GM23338 (cell line): ENCODE measurements around the gene ALX1. TPM values are rescaled to one million over a fixed set of nuclear protein-coding genes. Genes with fewer than 3 reads are reported as not detected.

ENCODE experiments used
- ATAC-seq: fragments of 200-7000 bp; cut with Tn5 transposase; 3 replicates; pipeline ENCODE4 v1.9.1; 2020
- DNase-seq: peaks from one replicate; pipeline ENCODE4 v3.0.0-alpha.2; 2015; ENCODE audit warnings: low spot score
- H2AFZ ChIP-seq: fragments of 200-600 bp; sonication (generic); 2 replicates; pipeline ENCODE4 v1.8.0; 2016; ENCODE audit warnings: antibody characterized with exemption, mild to moderate bottlenecking, moderate library complexity
- H3F3A ChIP-seq: fragments of 200-600 bp; sonication (generic); replicated peaks from 2 replicates; pipeline ENCODE4 v1.8.0; 2017; ENCODE audit warnings: antibody characterized with exemption, mixed run types, low read depth
- H3K27ac ChIP-seq: fragments of 200-600 bp; sonication (generic); 2 replicates; pipeline ENCODE4 v1.6.1; 2016; ENCODE audit warnings: low read depth
- H3K27me3 ChIP-seq: fragments of 200-600 bp; sonication (generic); 2 replicates; pipeline ENCODE4 v1.8.0; 2016; ENCODE audit warnings: mild to moderate bottlenecking, mixed run types, moderate library complexity; ENCODE audit not compliant: insufficient read depth
- H3K36me3 ChIP-seq: fragments of 200-600 bp; sonication (generic); 2 replicates; pipeline ENCODE4 v1.8.0; 2016; ENCODE audit warnings: mild to moderate bottlenecking; ENCODE audit not compliant: insufficient read depth
- H3K4me1 ChIP-seq: fragments of 200-600 bp; sonication (generic); 2 replicates; pipeline ENCODE4 v1.8.0; 2016; ENCODE audit warnings: mild to moderate bottlenecking, moderate library complexity; ENCODE audit not compliant: insufficient read depth
- H3K4me2 ChIP-seq: fragments of 200-600 bp; sonication (generic); 2 replicates; pipeline ENCODE4 v1.7.1; 2017; ENCODE audit warnings: mixed run types
- H3K4me3 ChIP-seq: fragments of 200-600 bp; sonication (generic); 2 replicates; pipeline ENCODE4 v1.6.1; 2016; ENCODE audit warnings: mixed run types
- H3K79me2 ChIP-seq: fragments of 200-600 bp; sonication (generic); replicated peaks from 2 replicates; pipeline ENCODE4 v1.8.0; 2017; ENCODE audit warnings: mild to moderate bottlenecking; ENCODE audit not compliant: insufficient read depth
- H3K9me2 ChIP-seq: fragments of 200-600 bp; sonication (generic); 2 replicates; pipeline ENCODE4 v1.8.0; 2017; ENCODE audit not compliant: insufficient read depth
- H4K20me1 ChIP-seq: fragments of 200-600 bp; sonication (generic); replicated peaks from 2 replicates; pipeline ENCODE4 v1.8.0; 2017; ENCODE audit warnings: mild to moderate bottlenecking; ENCODE audit not compliant: insufficient read depth
- H3K27ac Mint-ChIP-seq: 2 replicates; pipeline ENCODE4 v1.8.0; 2020; ENCODE audit warnings: inconsistent platforms, mild to moderate bottlenecking, moderate library complexity, mixed read lengths
- H3K27me3 Mint-ChIP-seq: 3 replicates; pipeline ENCODE4 v1.8.0; 2022; ENCODE audit warnings: low read depth, mild to moderate bottlenecking, moderate library complexity, mixed read lengths, inconsistent platforms; ENCODE audit not compliant: insufficient read depth, poor library complexity
- H3K36me3 Mint-ChIP-seq: 3 replicates; pipeline ENCODE4 v1.8.0; 2021; ENCODE audit warnings: low read depth, mild to moderate bottlenecking, inconsistent platforms, moderate library complexity, mixed read lengths
- H3K4me1 Mint-ChIP-seq: 3 replicates; pipeline ENCODE4 v1.8.0; 2020; ENCODE audit warnings: mild to moderate bottlenecking, inconsistent platforms, mixed read lengths
- H3K4me3 Mint-ChIP-seq: 3 replicates; pipeline ENCODE4 v1.8.0; 2021; ENCODE audit warnings: moderate library complexity, mild to moderate bottlenecking, inconsistent platforms, mixed read lengths
- H3K9me3 Mint-ChIP-seq: 3 replicates; pipeline ENCODE4 v1.8.0; 2020; ENCODE audit warnings: moderate library complexity, mild to moderate bottlenecking, inconsistent platforms, mixed read lengths
- CREB1 ChIP-seq: fragments of 250-450 bp; sonication (Bioruptor Pico); IDR thresholded peaks from 2 replicates; pipeline ENCODE4 v1.5.0; 2020; ENCODE audit warnings: low read depth, mild to moderate bottlenecking, moderate library complexity
- CTCF ChIP-seq, 2 experiments: fragments of 200-600 bp in 1 of 2; sonication (generic) in 1 of 2; conservative IDR thresholded peaks; 2 replicates each; pipeline versions ENCODE4 v1.5.1 to v1.6.1; 2016 to 2017; ENCODE audit warnings: antibody characterized with exemption in 2 of 2, low read depth in 2 of 2, mild to moderate bottlenecking in 2 of 2, moderate library complexity in 1 of 2
- ETS1 ChIP-seq: IDR thresholded peaks from 2 replicates; pipeline ENCODE4 v1.6.1; 2016; ENCODE audit warnings: antibody characterized with exemption
- EZH2 ChIP-seq: fragments of 200-600 bp; sonication (generic); IDR thresholded peaks from one replicate; pipeline ENCODE4 v1.8.0; 2017; ENCODE audit warnings: antibody characterized with exemption, mild to moderate bottlenecking, low read depth; ENCODE audit not compliant: unreplicated experiment
- EZH2phosphoT487 ChIP-seq: fragments of 200-600 bp; sonication (generic); IDR thresholded peaks from one replicate; pipeline ENCODE4 v1.8.1; 2018; ENCODE audit warnings: antibody characterized with exemption; ENCODE audit not compliant: unreplicated experiment
- JUNB ChIP-seq: IDR thresholded peaks from one replicate; pipeline ENCODE4 v1.6.1; 2016; ENCODE audit warnings: antibody characterized with exemption; ENCODE audit not compliant: unreplicated experiment
- NANOG ChIP-seq: IDR thresholded peaks from 2 replicates; pipeline ENCODE4 v1.6.1; 2016; ENCODE audit warnings: antibody characterized with exemption, borderline replicate concordance
- POLR2AphosphoS5 ChIP-seq: IDR thresholded peaks from 2 replicates; pipeline ENCODE4 v1.6.1; 2016; ENCODE audit warnings: antibody characterized with exemption, low read depth
- REST ChIP-seq: IDR thresholded peaks from one replicate; pipeline ENCODE4 v1.6.1; 2018; ENCODE audit warnings: antibody characterized with exemption; ENCODE audit not compliant: unreplicated experiment
- STAT1 ChIP-seq: IDR thresholded peaks from one replicate; pipeline ENCODE4 v1.6.1; 2016; ENCODE audit warnings: antibody characterized with exemption; ENCODE audit not compliant: unreplicated experiment
- ZNF114 ChIP-seq: fragments of 250-450 bp; sonication (Bioruptor Pico); IDR thresholded peaks from 2 replicates; pipeline ENCODE4 v1.5.0; 2020; ENCODE audit warnings: mild to moderate bottlenecking, moderate library complexity
- polyA plus RNA-seq: library from polyadenylated mRNA; unstranded; fragments of >200 nt; fragmentation: Nextera tagmentation; extraction: Ambion mirVana; gene quantifications from 2 replicates; pipeline ENCODE4 v1.2.1, GENCODE V29; 2016
- total RNA-seq: library from RNA; depleted of rRNA; stranded (reverse); fragments of >200 nt; shearing (Covaris generic); gene quantifications from 2 replicates; pipeline ENCODE4 v1.2.3, GENCODE V29; 2014

The ALX1 gene
- total and polyA plus RNA-seq, 2 experiments from 2014 or later, result 0.49 to 1.1 TPM

DNA sequence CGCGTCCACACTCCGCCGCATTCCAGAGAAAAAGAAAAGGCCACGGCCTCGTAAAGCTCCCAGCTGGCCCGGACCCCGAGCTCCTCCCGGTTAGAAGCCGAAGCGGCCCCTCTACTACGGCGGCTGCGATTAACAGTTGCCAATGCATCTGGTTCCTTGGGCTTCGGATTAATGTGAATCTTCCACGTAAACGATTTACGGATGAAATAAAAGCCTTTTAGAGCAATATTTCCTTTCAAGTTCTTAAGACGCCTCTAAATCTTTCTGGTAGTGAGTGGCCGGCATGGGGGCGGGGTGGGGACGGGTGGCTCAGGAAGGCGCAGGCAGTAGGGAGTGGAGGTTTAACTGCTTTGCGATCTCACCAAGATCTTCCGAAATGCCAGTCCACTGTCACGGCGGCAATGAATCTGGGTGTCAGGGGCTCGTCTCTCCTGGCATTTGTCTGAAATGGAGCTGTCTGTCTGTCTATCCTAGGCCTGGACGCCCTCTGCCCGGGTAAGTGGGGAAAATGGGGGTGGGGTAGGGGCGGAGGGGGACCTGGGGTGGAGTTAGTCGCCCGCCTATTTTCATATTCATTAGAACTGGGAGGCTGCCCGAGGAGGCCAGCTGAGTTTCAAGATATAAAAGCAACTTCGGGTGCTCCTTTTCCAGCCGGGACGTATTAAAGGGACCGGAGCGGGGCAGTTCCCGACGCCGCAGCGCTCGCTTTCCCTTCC lies 413 bp upstream of the ALX1 start:
- no peak overlapping the region for H3K27ac ChIP-seq
- no peaks in the 10 kb centered on the region for H3K36me3 ChIP-seq
- H3K4me3 ChIP-seq, result peak overlapping the region; percentile 86
- peak; percentile 85 for DNase-seq
- no peaks in the 10 kb centered on the region for H3K79me2 ChIP-seq
- H3K9me3 Mint-ChIP-seq, result no peaks in the 10 kb centered on the region
- peaks cover 13% of the 10 kb centered on the region; the same call in 1 of the 2 replicates for H4K20me1 ChIP-seq
- peaks cover 29% of the 10 kb centered on the region for H3K4me1 Mint-ChIP-seq
- H3K4me2 ChIP-seq, result peak overlapping the region; percentile 83
- H3K36me3 Mint-ChIP-seq, result no peaks in the 10 kb centered on the region
- peaks cover 73% of the 10 kb centered on the region for H3K27me3 ChIP-seq
- peak overlapping the region; percentile 90 for H2AFZ ChIP-seq
- no peak overlapping the region for H3K27ac Mint-ChIP-seq
- peak overlapping the region; percentile 97 for H3K4me3 Mint-ChIP-seq
- peaks cover 65% of the 10 kb centered on the region for H3K27me3 Mint-ChIP-seq
- H3K9me2 ChIP-seq, result no peaks in the 10 kb centered on the region
- peak; percentile 18 for ATAC-seq
- peaks cover 53% of the 10 kb centered on the region for H3K4me1 ChIP-seq
- no peaks in the 10 kb centered on the region for H3F3A ChIP-seq
- TF ChIP-seq EZH2phosphoT487, result peak; percentile 69
- no peak for TF ChIP-seq CREB1

DNA sequence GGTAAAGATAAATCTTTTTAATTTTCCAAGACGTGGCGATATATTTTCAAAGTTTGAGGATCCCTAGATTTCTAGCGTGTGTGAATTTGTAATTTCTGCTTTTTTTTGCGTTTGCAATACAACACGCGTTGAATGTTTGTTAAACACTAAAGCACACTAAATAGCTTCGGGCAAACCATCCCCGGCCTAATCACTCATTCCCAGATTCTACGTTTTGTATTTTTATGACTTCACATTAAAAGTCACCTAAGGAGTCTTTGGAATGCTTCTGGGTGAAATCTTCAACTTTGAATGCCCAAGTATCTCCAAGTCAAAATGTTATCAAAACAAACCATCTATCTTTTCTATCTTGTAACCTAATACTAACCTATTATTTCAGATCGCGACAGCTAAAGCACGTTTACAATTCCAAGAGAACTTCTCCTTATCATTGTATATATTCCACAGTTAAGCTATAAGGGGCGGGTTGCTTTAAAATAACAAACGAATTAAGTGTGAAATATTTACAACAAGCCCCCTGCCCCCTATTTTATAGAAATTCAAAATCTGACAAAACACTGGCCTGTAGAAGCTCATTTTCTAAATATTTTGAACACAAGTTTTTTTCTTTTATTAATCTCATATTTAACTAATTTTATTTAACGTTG lies 1.1 kb downstream of the ALX1 start:
- Histone ChIP-seq H3K27me3 (peaks cover 58% of the 10 kb centered on the region), H3K4me1 (peaks cover 38% of the 10 kb centered on the region), H3K4me2 (peak overlapping the region; percentile 83), H2AFZ (peak overlapping the region; percentile 67), H3K27ac (peak overlapping the region; percentile 5; the same call in 1 of the 2 replicates), H3F3A (no peaks in the 10 kb centered on the region), H3K9me2 (no peaks in the 10 kb centered on the region), H3K4me3 (peak overlapping the region; percentile 86), H4K20me1 (peaks cover 5% of the 10 kb centered on the region; the same call in 1 of the 2 replicates), H3K36me3 (no peaks in the 10 kb centered on the region), H3K79me2 (no peaks in the 10 kb centered on the region)
- peak overlapping the region; percentile 97 for H3K4me3 Mint-ChIP-seq
- ATAC-seq (no peak), DNase-seq (peak; percentile 6)
- H3K27me3 Mint-ChIP-seq, result peaks cover 52% of the 10 kb centered on the region
- H3K27ac Mint-ChIP-seq, result peak overlapping the region; percentile 94
- no peaks in the 10 kb centered on the region for H3K9me3 Mint-ChIP-seq
- no peaks in the 10 kb centered on the region for H3K36me3 Mint-ChIP-seq
- H3K4me1 Mint-ChIP-seq, result peaks cover 25% of the 10 kb centered on the region
- TF ChIP-seq NANOG (no peak), POLR2AphosphoS5 (no peak), CTCF (conservative IDR thresholded peaks at IDR 0.05; ENCODE audit: low read depth in 2 of 2) (no peak), ZNF114 (no peak), STAT1 (no peak), JUNB (no peak), EZH2 (no peak), REST (no peak), EZH2phosphoT487 (no peak), CREB1 (no peak), ETS1 (no peak)
